ENCODE results near the gene FOXJ3.

- TF ChIP-seq CTCF (IDR thresholded peaks at IDR 0.05) (no peak), POLR2A (IDR thresholded peaks at IDR 0.05) (no peak)
Measured at GRCh38 chr1:42154685-42155084, 180.3 kb downstream of the FOXJ3 start.
